A673 (cell line): Measurements from ENCODE around the gene PIK3AP1. TPM values are rescaled to one million over a fixed set of nuclear protein-coding genes. Genes with fewer than 3 reads are reported as not detected.
"Not testable (repeated sequence)": the region's sequence is repeated elsewhere in the genome, so short reads cannot be mapped to it uniquely, and the experiment has no call there.

Source experiments
- BruUV-seq: library from RNA; stranded (reverse); fragments of 400-500 nt; replicated peaks from 2 replicates; lab custom pipeline; 2021; lab: Mats Ljungman, UMichigan
- CTCF ChIA-PET: fragments of 300-600 bp; sonication (Branson Sonifier 250); formaldehyde crosslinking; loops from one replicate; lab custom pipeline; 2022; ENCODE audit warnings: antibody characterized with exemption; lab: Charles Lee
- POLR2A ChIA-PET: fragments of 300-600 bp; sonication (Branson Sonifier 250); formaldehyde crosslinking; loops from one replicate; lab custom pipeline; 2022; ENCODE audit warnings: antibody characterized with exemption; ENCODE audit not compliant: low non-redundant PET; lab: Charles Lee
- DNase-seq: peaks from one replicate; pipeline ENCODE4 v3.0.0-alpha.2; 2015; ENCODE audit warnings: low spot score
- H3K27ac ChIP-seq: fragments of 200-600 bp; sonication (generic); 2 replicates; pipeline ENCODE4 v1.5.1; 2016; ENCODE audit warnings: mixed run types, low read depth, mild to moderate bottlenecking, mixed read lengths, antibody characterized with exemption, low read length; ENCODE audit not compliant: poor library complexity, severe bottlenecking
- H3K27me3 ChIP-seq: fragments of 200-600 bp; sonication (generic); replicated peaks from 2 replicates; pipeline ENCODE4 v1.6.1; 2017; ENCODE audit warnings: mixed run types, low read depth, mild to moderate bottlenecking, mixed read lengths, antibody characterized with exemption, low read length; ENCODE audit not compliant: insufficient read depth, poor library complexity
- H3K36me3 ChIP-seq: fragments of 200-600 bp; sonication (generic); 2 replicates; pipeline ENCODE4 v1.6.1; 2016; ENCODE audit warnings: mixed run types, mild to moderate bottlenecking, mixed read lengths, antibody characterized with exemption, low read length; ENCODE audit not compliant: insufficient read depth, poor library complexity, severe bottlenecking
- H3K4me1 ChIP-seq: fragments of 200-600 bp; sonication (generic); 2 replicates; pipeline ENCODE4 v1.6.1; 2017; ENCODE audit warnings: mixed run types, mild to moderate bottlenecking, mixed read lengths, antibody characterized with exemption, low read length; ENCODE audit not compliant: insufficient read depth, poor library complexity, severe bottlenecking
- H3K4me3 ChIP-seq: fragments of 200-600 bp; sonication (generic); 2 replicates; pipeline ENCODE4 v1.5.1; 2016; ENCODE audit warnings: low read depth, mixed run types, mild to moderate bottlenecking, mixed read lengths, low read length; ENCODE audit not compliant: poor library complexity, severe bottlenecking
- H3K9me3 ChIP-seq: fragments of 200-600 bp; sonication (generic); 2 replicates; pipeline ENCODE4 v1.6.1; 2016; ENCODE audit warnings: mixed run types, low read depth, mild to moderate bottlenecking, mixed read lengths, antibody characterized with exemption, low read length; ENCODE audit not compliant: poor library complexity, severe bottlenecking
- CTCF ChIP-seq: fragments of 300-800, 200-600 bp; sonication (generic); conservative IDR thresholded peaks from 2 replicates; pipeline ENCODE4 v1.5.1; 2017; ENCODE audit warnings: low read depth, mild to moderate bottlenecking, antibody characterized with exemption, low read length, moderate library complexity, mixed read lengths
- EZH2 ChIP-seq: fragments of 200-600 bp; sonication (generic); IDR thresholded peaks from 2 replicates; pipeline ENCODE4 v1.6.1; 2017; ENCODE audit warnings: borderline replicate concordance, low read depth, mild to moderate bottlenecking, mixed read lengths, antibody characterized with exemption, low read length; ENCODE audit not compliant: poor library complexity, severe bottlenecking
- intact Hi-C: fragments of 100-400 bp; cut with micrococcal nuclease; formaldehyde crosslinking; loops from one replicate; pipeline ENCODE4 v1.10.0; 2022; ENCODE audit not compliant: unreplicated experiment
- total RNA-seq: library from RNA; stranded (reverse); gene quantifications from 2 replicates; pipeline ENCODE4 v1.2.3, GENCODE V29; 2021

PIK3AP1 gene
- total RNA-seq, 1 experiment from 2014 or later = 0.24 TPM

GRCh38 chr10:96576277-96576980 lies 143.9 kb downstream of the PIK3AP1 start:
- POLR2A ChIA-PET = no interaction called here
- no peak for DNase-seq
- TF ChIP-seq EZH2 = no peak
- Histone ChIP-seq H3K4me3 (no peak overlapping the region), H3K9me3 (no peaks in the 10 kb centered on the region), H3K27ac (no peak overlapping the region), H3K4me1 (peaks cover 9% of the 10 kb centered on the region), H3K27me3 (no peaks in the 10 kb centered on the region), H3K36me3 (peaks cover 4% of the 10 kb centered on the region)
- BruUV-seq = no TSS peak
- CTCF ChIA-PET = no interaction called here
- intact Hi-C loops = no loop called here

- H3K27me3 ChIP-seq, H3K9me3 ChIP-seq, CTCF ChIA-PET, H3K27ac ChIP-seq, intact Hi-C loops, BruUV-seq, H3K4me3 ChIP-seq, DNase-seq, POLR2A ChIA-PET, H3K36me3 ChIP-seq, H3K4me1 ChIP-seq: not testable (repeated sequence)
Observed at GRCh38 chr10:96574564-96574963, 145.8 kb downstream of the PIK3AP1 start.

- peaks cover 4% of the 10 kb centered on the region for H3K36me3 ChIP-seq
- H3K27me3 ChIP-seq = no peaks in the 10 kb centered on the region
- H3K4me1 ChIP-seq = no peaks in the 10 kb centered on the region
- TF ChIP-seq CTCF (no peak), EZH2 (no peak)
- no peak overlapping the region for H3K4me3 ChIP-seq
- H3K27ac ChIP-seq = no peak overlapping the region
- no peak for DNase-seq
- intact Hi-C loops = no loop called here
- no TSS peak for BruUV-seq
- no peaks in the 10 kb centered on the region for H3K9me3 ChIP-seq
- POLR2A ChIA-PET = no interaction called here
- CTCF ChIA-PET = no interaction called here
Observed at GRCh38 chr10:96573036-96573435, 147.3 kb downstream of the PIK3AP1 start.

- no peaks in the 10 kb centered on the region for H3K27me3 ChIP-seq
- CTCF ChIA-PET = no interaction called here
- H3K36me3 ChIP-seq = peaks cover 4% of the 10 kb centered on the region
- no peaks in the 10 kb centered on the region for H3K9me3 ChIP-seq
- TF ChIP-seq EZH2 (no peak), CTCF (no peak)
- H3K27ac ChIP-seq = no peak overlapping the region
- H3K4me3 ChIP-seq = no peak overlapping the region
- POLR2A ChIA-PET = interaction anchor here (0.6 kb wide), 1 partner anchor 766 kb away, joined by 3 read pairs; no protein-coding TSS in a partner anchor
- BruUV-seq = no TSS peak
- intact Hi-C loops = no loop called here
- no peaks in the 10 kb centered on the region for H3K4me1 ChIP-seq
- DNase-seq = no peak
Observed at GRCh38 chr10:96570983-96571964, 149.0 kb downstream of the PIK3AP1 start.
